Chondrocyte (in vitro differentiated cells): ENCODE measurements around the gene ARGLU1. TPM values are rescaled to one million over a fixed set of nuclear protein-coding genes. Genes with fewer than 3 reads are reported as not detected.

Source experiments
- DNase-seq: peaks from one replicate; pipeline ENCODE4 v3.0.0; 2021; ENCODE audit warnings: mixed read lengths, low spot score
- H3K27ac Mint-ChIP-seq: one replicate; pipeline ENCODE4 v1.8.0; 2021; ENCODE audit warnings: mild to moderate bottlenecking, moderate library complexity, mixed read lengths; ENCODE audit not compliant: unreplicated experiment
- H3K27me3 Mint-ChIP-seq: 2 replicates; pipeline ENCODE4 v1.8.0; 2021; ENCODE audit warnings: low read depth, mixed read lengths
- H3K36me3 Mint-ChIP-seq: 2 replicates; pipeline ENCODE4 v1.8.0; 2021; ENCODE audit warnings: low read depth, mixed read lengths
- H3K4me1 Mint-ChIP-seq: 2 replicates; pipeline ENCODE4 v1.8.0; 2021; ENCODE audit warnings: low read depth, mild to moderate bottlenecking, mixed read lengths
- H3K4me3 Mint-ChIP-seq: one replicate; pipeline ENCODE4 v1.8.0; 2021; ENCODE audit warnings: mild to moderate bottlenecking, moderate library complexity, mixed read lengths; ENCODE audit not compliant: unreplicated experiment
- H3K9me3 Mint-ChIP-seq: 2 replicates; pipeline ENCODE4 v1.8.0; 2021; ENCODE audit warnings: low read depth, mixed read lengths
- total RNA-seq: library from RNA; stranded (reverse); gene quantifications from 3 replicates; pipeline ENCODE4 v1.2.1, GENCODE V29; 2021
- TF ChIP-seq, protein P1 (sequence below): fragments of 200-600 bp; sonication (generic); IDR thresholded peaks from 2 replicates; pipeline ENCODE4 v1.5.0; 2021; ENCODE audit warnings: antibody characterized with exemption, mild to moderate bottlenecking, moderate library complexity

ARGLU1 gene
- total RNA-seq, 1 donor from 2014 or later: 48.5 TPM

DNA sequence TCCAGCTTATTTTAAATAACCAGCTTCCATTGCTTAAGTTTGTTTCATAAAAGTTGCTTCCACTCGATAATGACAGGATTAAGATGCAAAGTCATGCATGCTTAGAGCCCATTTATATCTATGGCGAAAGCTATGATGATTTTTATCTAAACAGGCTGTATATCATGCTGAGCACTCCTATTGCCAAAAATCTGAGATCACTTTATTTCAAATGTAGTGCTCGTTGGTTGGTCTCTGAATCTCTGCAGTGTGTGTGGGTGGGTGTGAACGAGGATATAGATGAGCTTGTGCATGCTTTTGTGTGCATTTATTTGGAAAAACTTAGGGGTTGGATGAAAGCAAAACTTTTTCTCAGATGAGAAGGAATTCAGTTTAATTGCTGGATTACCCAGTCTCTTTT is 27.0 kb upstream of the ARGLU1 start:
- TF ChIP-seq, protein P1, sequence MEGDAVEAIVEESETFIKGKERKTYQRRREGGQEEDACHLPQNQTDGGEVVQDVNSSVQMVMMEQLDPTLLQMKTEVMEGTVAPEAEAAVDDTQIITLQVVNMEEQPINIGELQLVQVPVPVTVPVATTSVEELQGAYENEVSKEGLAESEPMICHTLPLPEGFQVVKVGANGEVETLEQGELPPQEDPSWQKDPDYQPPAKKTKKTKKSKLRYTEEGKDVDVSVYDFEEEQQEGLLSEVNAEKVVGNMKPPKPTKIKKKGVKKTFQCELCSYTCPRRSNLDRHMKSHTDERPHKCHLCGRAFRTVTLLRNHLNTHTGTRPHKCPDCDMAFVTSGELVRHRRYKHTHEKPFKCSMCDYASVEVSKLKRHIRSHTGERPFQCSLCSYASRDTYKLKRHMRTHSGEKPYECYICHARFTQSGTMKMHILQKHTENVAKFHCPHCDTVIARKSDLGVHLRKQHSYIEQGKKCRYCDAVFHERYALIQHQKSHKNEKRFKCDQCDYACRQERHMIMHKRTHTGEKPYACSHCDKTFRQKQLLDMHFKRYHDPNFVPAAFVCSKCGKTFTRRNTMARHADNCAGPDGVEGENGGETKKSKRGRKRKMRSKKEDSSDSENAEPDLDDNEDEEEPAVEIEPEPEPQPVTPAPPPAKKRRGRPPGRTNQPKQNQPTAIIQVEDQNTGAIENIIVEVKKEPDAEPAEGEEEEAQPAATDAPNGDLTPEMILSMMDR: no peak
- no peaks in the 10 kb centered on the region for H3K9me3 Mint-ChIP-seq
- no peak for DNase-seq
- H3K36me3 Mint-ChIP-seq: no peaks in the 10 kb centered on the region
- no peak overlapping the region for H3K4me3 Mint-ChIP-seq
- no peak overlapping the region for H3K27ac Mint-ChIP-seq
- no peaks in the 10 kb centered on the region for H3K27me3 Mint-ChIP-seq
- peaks cover 12% of the 10 kb centered on the region for H3K4me1 Mint-ChIP-seq

DNA sequence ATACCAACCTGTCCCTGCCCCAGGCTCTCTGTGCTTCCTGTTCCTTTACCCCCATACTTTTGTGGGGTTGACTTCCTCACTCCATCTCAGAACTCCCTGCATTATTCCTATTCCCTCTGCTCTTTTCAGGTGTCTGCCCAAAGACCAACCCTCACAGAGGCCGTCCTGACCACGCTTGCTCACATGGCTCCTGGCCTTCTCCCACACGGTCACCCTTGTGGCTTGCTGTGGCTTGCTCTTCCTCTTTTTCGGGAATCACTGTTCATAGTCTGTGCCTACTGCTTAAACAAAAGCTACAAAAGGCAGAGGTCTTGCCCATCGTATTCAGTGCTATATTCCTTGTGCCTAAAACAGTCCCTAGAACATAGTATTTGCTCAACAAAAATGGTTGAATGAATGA is 25.2 kb upstream of the ARGLU1 start:
- Mint-ChIP-seq H3K4me3 (no peak overlapping the region), H3K36me3 (no peaks in the 10 kb centered on the region), H3K9me3 (no peaks in the 10 kb centered on the region), H3K4me1 (peaks cover 10% of the 10 kb centered on the region), H3K27me3 (no peaks in the 10 kb centered on the region), H3K27ac (no peak overlapping the region)
- DNase-seq: no peak
- TF ChIP-seq, protein P1: no peak

DNA sequence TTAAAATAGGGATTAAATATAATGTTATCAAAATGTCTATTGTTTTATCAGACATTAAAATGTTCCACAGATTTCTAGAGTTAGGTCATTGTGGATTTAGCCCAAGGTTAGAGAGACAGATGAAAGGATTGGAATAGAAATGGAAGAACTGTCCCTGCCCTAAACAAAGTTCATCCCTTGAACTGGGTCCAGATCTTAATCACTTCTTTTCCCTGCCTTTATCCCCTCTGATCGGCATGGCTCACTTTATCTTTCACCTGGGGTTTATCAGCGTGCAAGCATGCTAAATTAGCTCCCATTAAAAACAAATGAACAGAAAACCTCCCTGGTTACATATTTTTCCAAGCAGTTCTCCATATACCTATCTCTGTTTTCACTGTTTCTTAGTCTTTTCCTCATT is 23.4 kb upstream of the ARGLU1 start:
- DNase-seq: no peak
- H3K4me1 Mint-ChIP-seq: peaks cover under 1% of the 10 kb centered on the region
- no peak overlapping the region for H3K27ac Mint-ChIP-seq
- TF ChIP-seq, protein P1: no peak
- no peaks in the 10 kb centered on the region for H3K9me3 Mint-ChIP-seq
- no peak overlapping the region for H3K4me3 Mint-ChIP-seq
- H3K36me3 Mint-ChIP-seq: no peaks in the 10 kb centered on the region
- H3K27me3 Mint-ChIP-seq: no peaks in the 10 kb centered on the region

DNA sequence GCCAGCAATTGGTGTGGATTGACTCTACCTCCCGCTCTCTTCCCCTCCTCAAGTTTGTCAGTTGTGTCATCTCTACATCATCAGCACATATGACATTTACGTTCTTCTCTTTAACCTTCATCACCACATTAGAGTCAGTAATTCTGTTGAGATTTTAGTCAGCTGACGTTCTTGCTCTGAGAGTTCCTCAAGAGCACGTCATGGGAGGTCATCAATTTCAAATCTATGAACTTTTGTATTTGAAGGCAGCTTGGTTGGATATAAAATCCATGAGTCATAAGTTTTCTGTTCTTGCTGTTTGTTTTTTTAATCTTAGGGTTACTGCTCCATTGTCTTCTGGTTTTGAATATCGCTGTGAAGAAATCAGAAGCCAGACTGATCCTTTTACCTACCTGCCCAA is 21.8 kb upstream of the ARGLU1 start:
- H3K4me3 Mint-ChIP-seq: no peak overlapping the region
- DNase-seq: no peak
- H3K27me3 Mint-ChIP-seq: no peaks in the 10 kb centered on the region
- H3K9me3 Mint-ChIP-seq: peaks cover 7% of the 10 kb centered on the region
- H3K4me1 Mint-ChIP-seq: no peaks in the 10 kb centered on the region
- TF ChIP-seq, protein P1: no peak
- no peak overlapping the region for H3K27ac Mint-ChIP-seq
- peaks cover 2% of the 10 kb centered on the region for H3K36me3 Mint-ChIP-seq

DNA sequence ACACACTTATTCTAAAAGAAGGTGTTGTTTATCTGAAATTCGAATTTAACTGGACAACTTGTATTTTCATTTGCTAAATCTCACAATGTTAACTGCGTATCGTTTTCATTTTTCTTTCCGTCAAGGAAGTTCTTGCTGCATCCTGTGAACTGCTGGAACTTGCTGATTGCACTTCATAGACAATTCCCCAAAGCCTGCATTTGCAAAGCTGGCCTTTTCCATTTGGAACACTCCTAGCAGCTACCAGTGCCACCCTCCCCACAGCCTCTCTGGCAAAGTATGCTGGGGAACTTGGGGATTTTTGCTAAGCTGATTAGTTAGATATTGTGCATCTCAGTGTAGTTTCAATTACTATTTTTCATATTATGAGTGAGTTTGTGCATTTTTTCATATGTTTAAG is 20.4 kb upstream of the ARGLU1 start:
- TF ChIP-seq, protein P1: no peak
- Mint-ChIP-seq H3K4me1 (no peaks in the 10 kb centered on the region), H3K36me3 (peaks cover 2% of the 10 kb centered on the region), H3K27ac (no peak overlapping the region), H3K27me3 (no peaks in the 10 kb centered on the region), H3K4me3 (no peak overlapping the region), H3K9me3 (peaks cover 9% of the 10 kb centered on the region)
- DNase-seq: no peak
